H9 (cell line): Measurements from ENCODE around the gene C5orf46. TPM values are rescaled to one million over a fixed set of nuclear protein-coding genes. Genes with fewer than 3 reads are reported as not detected.

Source experiments
- DNase-seq: peaks from one replicate; pipeline ENCODE4 v3.0.0-alpha.2; 2017
- H2AFZ ChIP-seq: one replicate; pipeline ENCODE4 v1.6.1; 2013; ENCODE audit warnings: mild to moderate bottlenecking, low read length, control low read depth, moderate library complexity
- H2AK5ac ChIP-seq: 2 replicates; pipeline ENCODE4 v1.6.1; 2013; ENCODE audit warnings: low read length, control low read depth, mixed read lengths; ENCODE audit not compliant: insufficient read length
- H2BK120ac ChIP-seq: one replicate; pipeline ENCODE4 v1.6.1; 2013; ENCODE audit warnings: low read depth, mild to moderate bottlenecking, low read length, control low read depth, inconsistent platforms; ENCODE audit not compliant: poor library complexity, severe bottlenecking
- H2BK12ac ChIP-seq: 2 replicates; pipeline ENCODE4 v1.6.1; 2013; ENCODE audit warnings: low read length, control low read depth, mixed read lengths, low read depth; ENCODE audit not compliant: insufficient read length
- H2BK15ac ChIP-seq: 2 replicates; pipeline ENCODE4 v1.6.1; 2013; ENCODE audit warnings: low read depth, low read length, control low read depth
- H2BK20ac ChIP-seq: one replicate; pipeline ENCODE4 v1.6.1; 2013; ENCODE audit warnings: low read depth, mild to moderate bottlenecking, low read length, control low read depth, inconsistent platforms; ENCODE audit not compliant: poor library complexity, severe bottlenecking
- H2BK5ac ChIP-seq: 2 replicates; pipeline ENCODE4 v1.6.1; 2013; ENCODE audit warnings: low read length, control low read depth, mixed read lengths; ENCODE audit not compliant: insufficient read length
- H3K14ac ChIP-seq: 2 replicates; pipeline ENCODE4 v1.6.1; 2013; ENCODE audit warnings: low read length, control low read depth; ENCODE audit not compliant: insufficient read depth
- H3K18ac ChIP-seq: 2 replicates; pipeline ENCODE4 v1.6.1; 2013; ENCODE audit warnings: low read depth, mild to moderate bottlenecking, mixed read lengths, low read length, control low read depth; ENCODE audit not compliant: insufficient read length
- H3K23ac ChIP-seq: 2 replicates; pipeline ENCODE4 v1.6.1; 2013; ENCODE audit warnings: low read length, control low read depth, mixed read lengths, low read depth; ENCODE audit not compliant: insufficient read length
- H3K23me2 ChIP-seq: 2 replicates; pipeline ENCODE4 v1.6.1; 2013; ENCODE audit warnings: low read depth, mild to moderate bottlenecking, mixed read lengths, low read length, control low read depth; ENCODE audit not compliant: insufficient read length, poor library complexity, severe bottlenecking
- H3K27ac ChIP-seq: 2 replicates; pipeline ENCODE4 v1.5.1; 2013; ENCODE audit warnings: low read length, control low read depth, mixed read lengths, low read depth; ENCODE audit not compliant: insufficient read length
- H3K27me3 ChIP-seq: 2 replicates; pipeline ENCODE4 v1.6.1; 2013; ENCODE audit warnings: low read length, control low read depth, inconsistent platforms; ENCODE audit not compliant: insufficient read depth
- H3K4ac ChIP-seq: 2 replicates; pipeline ENCODE4 v1.6.1; 2013; ENCODE audit warnings: low read depth, mild to moderate bottlenecking, control low read depth, inconsistent platforms, low read length, moderate library complexity
- H3K4me1 ChIP-seq: 2 replicates; pipeline ENCODE4 v1.6.1; 2013; ENCODE audit warnings: low read length, control low read depth, inconsistent platforms; ENCODE audit not compliant: insufficient read depth
- H3K4me2 ChIP-seq: 2 replicates; pipeline ENCODE4 v1.6.1; 2013; ENCODE audit warnings: low read length, control low read depth, mixed read lengths; ENCODE audit not compliant: insufficient read length, insufficient read depth
- H3K56ac ChIP-seq: 2 replicates; pipeline ENCODE4 v1.6.1; 2013; ENCODE audit warnings: low read depth, mild to moderate bottlenecking, mixed read lengths, low read length, control low read depth; ENCODE audit not compliant: insufficient read length
- H3K79me1 ChIP-seq: 2 replicates; pipeline ENCODE4 v1.6.1; 2013; ENCODE audit warnings: low read depth, mild to moderate bottlenecking, moderate library complexity, low read length, control low read depth, inconsistent platforms; ENCODE audit not compliant: insufficient read depth, poor library complexity, severe bottlenecking
- H3K79me2 ChIP-seq: 2 replicates; pipeline ENCODE4 v1.6.1; 2013; ENCODE audit warnings: low read length, control low read depth, inconsistent platforms; ENCODE audit not compliant: insufficient read depth
- H3K9ac ChIP-seq: 2 replicates; pipeline ENCODE4 v1.6.1; 2013; ENCODE audit warnings: low read length, control low read depth, mixed read lengths; ENCODE audit not compliant: insufficient read length; ENCODE audit errors: extremely low read depth
- H3K9me3 ChIP-seq: one replicate; pipeline ENCODE4 v1.6.1; 2013; ENCODE audit warnings: low read depth, low read length, inconsistent platforms; ENCODE audit not compliant: control insufficient read depth
- H3T11ph ChIP-seq: one replicate; pipeline ENCODE4 v1.6.1; 2013; ENCODE audit warnings: mild to moderate bottlenecking, low read length, control low read depth, inconsistent platforms
- H4K20me1 ChIP-seq: one replicate; pipeline ENCODE4 v1.6.1; 2013; ENCODE audit not compliant: control insufficient read depth, insufficient read length, insufficient read depth
- H4K5ac ChIP-seq: 2 replicates; pipeline ENCODE4 v1.6.1; 2013; ENCODE audit warnings: low read depth, mild to moderate bottlenecking, mixed read lengths, low read length, control low read depth; ENCODE audit not compliant: insufficient read length
- H4K8ac ChIP-seq: replicated peaks from 2 replicates; pipeline ENCODE4 v1.6.1; 2013; ENCODE audit warnings: low read length, control low read depth, mixed read lengths, low read depth; ENCODE audit not compliant: insufficient read length
- H4K91ac ChIP-seq: 2 replicates; pipeline ENCODE4 v1.6.1; 2013; ENCODE audit warnings: low read depth, mild to moderate bottlenecking, moderate library complexity, mixed read lengths, low read length, control low read depth; ENCODE audit not compliant: insufficient read length
- H3K27ac Mint-ChIP-seq, 3 experiments: 2 replicates in 2 of 3; 3 replicates in 1 of 3; pipeline ENCODE4 v1.8.0; 2020 to 2021; ENCODE audit warnings: mixed read lengths in 3 of 3, mild to moderate bottlenecking in 1 of 3, moderate library complexity in 1 of 3
- H3K27me3 Mint-ChIP-seq: 2 replicates; pipeline ENCODE4 v1.8.0; 2021; ENCODE audit warnings: low read depth, mild to moderate bottlenecking, moderate library complexity, mixed read lengths
- H3K36me3 Mint-ChIP-seq, 3 experiments: 2 replicates in 2 of 3; 3 replicates in 1 of 3; pipeline ENCODE4 v1.8.0; 2020 to 2021; ENCODE audit warnings: low read depth in 3 of 3, mixed read lengths in 3 of 3; ENCODE audit not compliant: insufficient read depth in 1 of 3
- H3K4me1 Mint-ChIP-seq, 2 experiments: 2 replicates each; pipeline ENCODE4 v1.8.0; 2020; ENCODE audit warnings: mixed read lengths in 2 of 2
- H3K4me3 Mint-ChIP-seq, 2 experiments: 2 replicates in 1 of 2; 3 replicates in 1 of 2; pipeline ENCODE4 v1.8.0; 2020 to 2021; ENCODE audit warnings: mild to moderate bottlenecking in 2 of 2, mixed read lengths in 2 of 2, moderate library complexity in 1 of 2
- H3K9me3 Mint-ChIP-seq, 2 experiments: 2 replicates in 1 of 2; 3 replicates in 1 of 2; pipeline ENCODE4 v1.8.0; 2020; ENCODE audit warnings: mild to moderate bottlenecking in 2 of 2, mixed read lengths in 2 of 2, moderate library complexity in 1 of 2
- CTCF ChIP-seq: fragments of 200-600 bp; sonication (generic); conservative IDR thresholded peaks from 3 replicates; pipeline ENCODE4 v1.8.0; 2021; ENCODE audit warnings: antibody characterized with exemption, mild to moderate bottlenecking
- WGBS: extraction: QIAGEN DNeasy Blood & Tissue Kit; methylation state at CpG from one replicate; pipeline ENCODE4 v1.1.7; 2013; ENCODE audit warnings: missing lambda C conversion rate, low lambda C conversion rate, mixed read lengths; ENCODE audit not compliant: insufficient read length; ENCODE audit errors: extremely low coverage; 5-methylcytosine and 5-hydroxymethylcytosine counted together
- total RNA-seq: library from RNA; stranded (reverse); gene quantifications from 2 replicates; pipeline ENCODE4 v1.2.1, GENCODE V29; 2021

C5orf46 gene
- total RNA-seq, 1 experiment from 2014 or later: not detected

- Histone ChIP-seq H2BK5ac (no peak overlapping the region), H3K4ac (no peak overlapping the region), H3K79me1 (no peaks in the 10 kb centered on the region), H2BK12ac (no peak overlapping the region), H3K9ac (no peak overlapping the region), H3K4me1 (0 out of 2 replicates have a peak, but pooled peaks cover 2% of the 10 kb centered on the region), H3T11ph (no peak overlapping the region), H4K5ac (no peak overlapping the region), H3K9me3 (no peaks in the 10 kb centered on the region), H3K56ac (no peak overlapping the region), H2AFZ (no peak overlapping the region), H3K23me2 (no peaks in the 10 kb centered on the region), H3K4me2 (no peak overlapping the region), H2AK5ac (no peak overlapping the region), H3K23ac (no peak overlapping the region), H3K79me2 (no peaks in the 10 kb centered on the region), H4K20me1 (no peaks in the 10 kb centered on the region), H4K91ac (no peak overlapping the region), H3K27me3 (no peaks in the 10 kb centered on the region), H2BK20ac (no peak overlapping the region), H3K18ac (no peak overlapping the region), H2BK15ac (no peak overlapping the region), H2BK120ac (no peak overlapping the region), H4K8ac (no peak overlapping the region), H3K27ac (no peak overlapping the region), H3K14ac (no peak overlapping the region)
- Mint-ChIP-seq H3K36me3 (peaks cover 0 to 5% (median 0%) of the 10 kb centered on the region in 3 experiments; a peak in 2 of 7 replicates), H3K4me1 (peaks cover 4% of the 10 kb centered on the region in 2 experiments), H3K27me3 (peaks cover 2% of the 10 kb centered on the region; the same call in 1 of the 2 replicates), H3K9me3 (peaks cover 3 to 4% of the 10 kb centered on the region in 2 experiments; a peak in 2 of 5 replicates), H3K4me3 (no peak overlapping the region), H3K27ac (no peak overlapping the region)
- no peak for DNase-seq
- WGBS: no CpG with 5 or more reads among the region's 4 CpGs
- no peak for TF ChIP-seq CTCF
Measured at GRCh38 chr5:147925020-147925419, 18.7 kb upstream of the C5orf46 start.
